Measurements from ENCODE around the gene SPEF1.
A peak's percentile ranks its signal among the peaks of the same experiment; 100 is the strongest.

SPEF1 gene

GRCh38 chr20:3767427-3768341 is 13.6 kb downstream of the SPEF1 start, which contains the start of gene ADISSP:
Gene ADISSP, minus strand, starts transcription at chr20:3767753. Its CDS starts 7,653 bp downstream, at chr20:3760100.
- peak; percentile 89 to 94 for DNase-seq (ENCODE audit: low read depth in 2 of 2, low spot score in 1 of 2)

GRCh38 chr20:3767110-3767426 is 14.2 kb downstream of the SPEF1 start:
- DNase-seq (ENCODE audit: low read depth in 2 of 2, low spot score in 1 of 2): no peak

GRCh38 chr20:3766422-3767109 is 14.7 kb downstream of the SPEF1 start:
- no peak for DNase-seq (ENCODE audit: low read depth in 2 of 2, low spot score in 1 of 2)

GRCh38 chr20:3765171-3765882 is 15.9 kb downstream of the SPEF1 start:
- DNase-seq (ENCODE audit: low read depth in 2 of 2, low spot score in 1 of 2): no peak

GRCh38 chr20:3764659-3765058 is 16.6 kb downstream of the SPEF1 start:
- no peak for DNase-seq (ENCODE audit: low read depth in 2 of 2, low spot score in 1 of 2)

- DNase-seq (ENCODE audit: low read depth in 2 of 2, low spot score in 1 of 2): no peak
Observed at GRCh38 chr20:3763671-3764601, 17.3 kb downstream of the SPEF1 start.

GRCh38 chr20:3760655-3761348 is 20.4 kb downstream of the SPEF1 start:
- DNase-seq (ENCODE audit: low read depth in 2 of 2, low spot score in 1 of 2): no peak

- DNase-seq (ENCODE audit: low read depth in 2 of 2, low spot score in 1 of 2): no peak
Observed at GRCh38 chr20:3759884-3760283, 21.4 kb downstream of the SPEF1 start.

GRCh38 chr20:3759316-3759823 is 21.9 kb downstream of the SPEF1 start:
- no peak for DNase-seq (ENCODE audit: low read depth in 2 of 2, low spot score in 1 of 2)

- DNase-seq (ENCODE audit: low read depth in 2 of 2, low spot score in 1 of 2): no peak
Observed at GRCh38 chr20:3758566-3758965, 22.7 kb downstream of the SPEF1 start.

GRCh38 chr20:3757268-3757667 is 24.0 kb downstream of the SPEF1 start:
- DNase-seq (ENCODE audit: low read depth in 2 of 2, low spot score in 1 of 2): no peak

- no peak for DNase-seq (ENCODE audit: low read depth in 2 of 2, low spot score in 1 of 2)
Observed at GRCh38 chr20:3755814-3756480, 25.3 kb downstream of the SPEF1 start.

- DNase-seq (ENCODE audit: low read depth in 2 of 2, low spot score in 1 of 2): no peak
Observed at GRCh38 chr20:3755269-3755668, 26.0 kb downstream of the SPEF1 start.

GRCh38 chr20:3754276-3754630 is 27.0 kb downstream of the SPEF1 start:
- no peak for DNase-seq (ENCODE audit: low read depth in 2 of 2, low spot score in 1 of 2)

- no peak for DNase-seq (ENCODE audit: low read depth in 2 of 2, low spot score in 1 of 2)
Observed at GRCh38 chr20:3753501-3754275, 27.6 kb downstream of the SPEF1 start.

- peak; percentile 14 to 46 for DNase-seq (ENCODE audit: low read depth in 2 of 2, low spot score in 1 of 2)
Observed at GRCh38 chr20:3753098-3753497, 28.1 kb downstream of the SPEF1 start.

GRCh38 chr20:3752386-3752759 is 28.9 kb downstream of the SPEF1 start:
- no peak for DNase-seq (ENCODE audit: low read depth in 2 of 2, low spot score in 1 of 2)

GRCh38 chr20:3751675-3752385 is 29.4 kb downstream of the SPEF1 start:
- DNase-seq (ENCODE audit: low read depth in 2 of 2, low spot score in 1 of 2): peak in 1 of 2 donors; percentile 6

Data from stimulated activated CD8-positive, alpha-beta memory T cell treated with anti-CD3 and anti-CD28 coated beads, Interleukin-4, amount 100 ng/mL, for 4 hours (primary cell).